ENCODE data around the gene STK10. TPM values are rescaled to one million over a fixed set of nuclear protein-coding genes. Genes with fewer than 3 reads are reported as not detected.

The STK10 gene
- total and polyA plus RNA-seq, 9 of the 15 experiments (the other 6 are each of a cell fraction or from before 2014, with no cell fraction given) = 0.30 to 6.7 (median 2.4) TPM

DNA sequence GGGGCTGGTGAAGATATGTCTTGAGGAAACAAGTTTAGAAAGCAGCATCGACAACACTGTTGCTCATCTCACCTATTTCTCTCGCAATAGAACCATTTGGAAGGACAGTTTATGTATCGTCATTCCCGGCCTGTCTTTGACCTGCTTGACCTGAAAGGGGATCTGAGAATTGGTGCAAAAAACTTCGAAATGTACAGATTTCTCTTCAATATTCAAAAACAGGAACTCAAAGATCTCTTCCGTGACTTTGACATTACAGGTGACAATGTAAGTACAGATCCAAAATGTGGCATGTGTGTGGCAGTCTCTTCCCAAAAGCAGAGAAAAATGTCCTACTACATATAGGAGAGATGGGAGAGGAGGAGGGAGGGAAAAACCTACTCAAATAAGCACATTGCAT lies 12.5 kb upstream of the STK10 start:
- H3K9me3 ChIP-seq (replicated peaks; ENCODE audit: control insufficient read depth, insufficient read depth, low read depth, low read length) = no peaks in the 10 kb centered on the region
- CTCF ChIA-PET (ENCODE audit: low intra/inter-chr PET ratio) = no interaction called here
- ATAC-seq (no peak), DNase-seq (ENCODE audit: extremely low read depth in 1 of 4, low spot score in 3 of 4) (no peak), FAIRE-seq (no peak)
- no peak overlapping the region for H3K9ac ChIP-seq (ENCODE audit: insufficient read depth in 1 of 2, low read depth in 2 of 2, low read length in 2 of 2)
- intact Hi-C loops (cut with micrococcal nuclease) = no loop called here
- H3K4me1 ChIP-seq (replicated peaks in 1 of 2; ENCODE audit: control insufficient read depth in 2 of 2, insufficient read depth in 2 of 2, low read length in 2 of 2) = no peaks in the 10 kb centered on the region; a peak in 1 of 5 replicates
- no peak overlapping the region for H3K27ac ChIP-seq (ENCODE audit: extremely low read depth, low read depth, low read length)
- H3K4me2 ChIP-seq (ENCODE audit: insufficient read depth, low read length) = no peak overlapping the region
- no peaks in the 10 kb centered on the region for H4K20me1 ChIP-seq (replicated peaks; ENCODE audit: control insufficient read depth, insufficient read depth, low read length)
- H3K9me1 ChIP-seq (ENCODE audit: control insufficient read depth, insufficient read depth, low read length) = no peaks in the 10 kb centered on the region
- H3K4me3 ChIP-seq = no peak overlapping the region
- POLR2A ChIA-PET = no interaction called here
- TF ChIP-seq LEF1 (IDR thresholded peaks at IDR 0.05) (no peak), TEAD2 (tag; IDR thresholded peaks at IDR 0.05) (no peak), RNF2 (IDR thresholded peaks at IDR 0.05) (no peak), KDM4B (IDR thresholded peaks at IDR 0.05; ENCODE audit: borderline replicate concordance in 2 of 2, low read depth in 1 of 2) (no peak), ZNF668 (CRISPR knock-in tag; IDR thresholded peaks at IDR 0.05) (no peak), BRD4 (IDR thresholded peaks at IDR 0.05) (no peak), XRCC5 (IDR thresholded peaks at IDR 0.05; ENCODE audit: low read depth, low read length) (no peak), PCBP2 (IDR thresholded peaks at IDR 0.05; ENCODE audit: low read depth, low read length, poor library complexity, severe bottlenecking) (no peak)
- TF ChIP-seq, protein P1, sequence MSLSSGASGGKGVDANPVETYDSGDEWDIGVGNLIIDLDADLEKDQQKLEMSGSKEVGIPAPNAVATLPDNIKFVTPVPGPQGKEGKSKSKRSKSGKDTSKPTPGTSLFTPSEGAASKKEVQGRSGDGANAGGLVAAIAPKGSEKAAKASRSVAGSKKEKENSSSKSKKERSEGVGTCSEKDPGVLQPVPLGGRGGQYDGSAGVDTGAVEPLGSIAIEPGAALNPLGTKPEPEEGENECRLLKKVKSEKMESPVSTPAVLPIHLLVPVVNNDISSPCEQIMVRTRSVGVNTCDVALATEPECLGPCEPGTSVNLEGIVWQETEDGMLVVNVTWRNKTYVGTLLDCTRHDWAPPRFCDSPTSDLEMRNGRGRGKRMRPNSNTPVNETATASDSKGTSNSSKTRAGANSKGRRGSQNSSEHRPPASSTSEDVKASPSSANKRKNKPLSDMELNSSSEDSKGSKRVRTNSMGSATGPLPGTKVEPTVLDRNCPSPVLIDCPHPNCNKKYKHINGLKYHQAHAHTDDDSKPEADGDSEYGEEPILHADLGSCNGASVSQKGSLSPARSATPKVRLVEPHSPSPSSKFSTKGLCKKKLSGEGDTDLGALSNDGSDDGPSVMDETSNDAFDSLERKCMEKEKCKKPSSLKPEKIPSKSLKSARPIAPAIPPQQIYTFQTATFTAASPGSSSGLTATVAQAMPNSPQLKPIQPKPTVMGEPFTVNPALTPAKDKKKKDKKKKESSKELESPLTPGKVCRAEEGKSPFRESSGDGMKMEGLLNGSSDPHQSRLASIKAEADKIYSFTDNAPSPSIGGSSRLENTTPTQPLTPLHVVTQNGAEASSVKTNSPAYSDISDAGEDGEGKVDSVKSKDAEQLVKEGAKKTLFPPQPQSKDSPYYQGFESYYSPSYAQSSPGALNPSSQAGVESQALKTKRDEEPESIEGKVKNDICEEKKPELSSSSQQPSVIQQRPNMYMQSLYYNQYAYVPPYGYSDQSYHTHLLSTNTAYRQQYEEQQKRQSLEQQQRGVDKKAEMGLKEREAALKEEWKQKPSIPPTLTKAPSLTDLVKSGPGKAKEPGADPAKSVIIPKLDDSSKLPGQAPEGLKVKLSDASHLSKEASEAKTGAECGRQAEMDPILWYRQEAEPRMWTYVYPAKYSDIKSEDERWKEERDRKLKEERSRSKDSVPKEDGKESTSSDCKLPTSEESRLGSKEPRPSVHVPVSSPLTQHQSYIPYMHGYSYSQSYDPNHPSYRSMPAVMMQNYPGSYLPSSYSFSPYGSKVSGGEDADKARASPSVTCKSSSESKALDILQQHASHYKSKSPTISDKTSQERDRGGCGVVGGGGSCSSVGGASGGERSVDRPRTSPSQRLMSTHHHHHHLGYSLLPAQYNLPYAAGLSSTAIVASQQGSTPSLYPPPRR (CRISPR knock-in tag; IDR thresholded peaks at IDR 0.05; ENCODE audit: borderline replicate concordance) = no peak
- no peaks in the 10 kb centered on the region for H3K79me2 ChIP-seq (ENCODE audit: control insufficient read depth, insufficient read depth, low read length)
- no TSS peak for BruUV-seq (replicated peaks)
- WGBS (ENCODE audit: insufficient coverage, low coverage, missing lambda C conversion rate) = 2% methylated on average over 6 of the region's 6 CpGs
- in situ Hi-C loops (cut with MboI) = no loop called here
- no peaks in the 10 kb centered on the region for H3K36me3 ChIP-seq (ENCODE audit: control insufficient read depth, insufficient read depth, low read length)
- no peak overlapping the region for H2AFZ ChIP-seq (ENCODE audit: low read depth, low read length)
- H3K27me3 ChIP-seq (ENCODE audit: control insufficient read depth in 2 of 2, insufficient read depth in 2 of 2, low read length in 2 of 2) = peaks cover 29 to 49% of the 10 kb centered on the region in 2 experiments
